Fibroblast of lung (primary cell): Measurements from ENCODE around the gene CFAP119. TPM values are rescaled to one million over a fixed set of nuclear protein-coding genes. Genes with fewer than 3 reads are reported as not detected.

Experiments used
- DNase-seq, 2 donors: peaks; one replicate each; pipeline versions ENCODE4 v3.0.0 to v3.0.0-alpha.2; 2010; ENCODE audit warnings: low read depth in 2 of 2
- H2AFZ ChIP-seq: 2 replicates; pipeline ENCODE4 v1.5.1; 2012; ENCODE audit warnings: low read length, control low read depth, inconsistent platforms
- H3K27ac ChIP-seq: 2 replicates; pipeline ENCODE4 v1.5.1; 2011; ENCODE audit warnings: low read length, control low read depth; ENCODE audit not compliant: insufficient read depth
- H3K27me3 ChIP-seq: 2 replicates; pipeline ENCODE4 v1.5.1; 2011; ENCODE audit warnings: mild to moderate bottlenecking, low read length; ENCODE audit not compliant: control insufficient read depth, insufficient read depth
- H3K36me3 ChIP-seq: 2 replicates; pipeline ENCODE4 v1.5.1; 2011; ENCODE audit warnings: low read length; ENCODE audit not compliant: control insufficient read depth, insufficient read depth
- H3K4me1 ChIP-seq: 2 replicates; pipeline ENCODE4 v1.5.1; 2011; ENCODE audit warnings: low read length; ENCODE audit not compliant: control insufficient read depth, insufficient read depth; ENCODE audit errors: extremely low read depth
- H3K4me2 ChIP-seq: 2 replicates; pipeline ENCODE4 v1.5.1; 2011; ENCODE audit warnings: low read length, control low read depth; ENCODE audit not compliant: insufficient read depth; ENCODE audit errors: extremely low read depth
- H3K4me3 ChIP-seq, 4 experiments: fragments of 200-600 bp in 1 of 4; sonication (generic) in 1 of 4; replicated peaks in 1 of 4; 2 replicates each; pipeline ENCODE4 v1.5.1; 2011 to 2016; ENCODE audit warnings: low read length in 4 of 4, low read depth in 3 of 4, mild to moderate bottlenecking in 3 of 4, control low read depth in 2 of 4, inconsistent platforms in 1 of 4, mixed read lengths in 1 of 4; ENCODE audit not compliant: insufficient read depth in 1 of 4; ENCODE audit errors: control extremely low read depth in 1 of 4
- H3K79me2 ChIP-seq: 2 replicates; pipeline ENCODE4 v1.5.1; 2012; ENCODE audit warnings: mild to moderate bottlenecking, low read length, inconsistent platforms; ENCODE audit not compliant: control insufficient read depth, insufficient read depth
- H3K9ac ChIP-seq: 2 replicates; pipeline ENCODE4 v1.5.1; 2011; ENCODE audit warnings: mild to moderate bottlenecking, low read length, control low read depth; ENCODE audit not compliant: insufficient read depth
- H3K9me3 ChIP-seq: 2 replicates; pipeline ENCODE4 v1.5.1; 2012; ENCODE audit warnings: low read depth, low read length; ENCODE audit not compliant: control insufficient read depth, insufficient read depth
- H4K20me1 ChIP-seq: 2 replicates; pipeline ENCODE4 v1.5.1; 2011; ENCODE audit warnings: low read length; ENCODE audit not compliant: control insufficient read depth, insufficient read depth; ENCODE audit errors: extremely low read depth
- CTCF ChIP-seq, 2 donors: IDR thresholded peaks in 1 of 2; conservative IDR thresholded peaks in 1 of 2; 1 replicate in 1 of 2; 2 replicates in 1 of 2; pipeline ENCODE4 v1.5.1; 2011 to 2012; ENCODE audit warnings: low read length in 2 of 2, control low read depth in 1 of 2, inconsistent platforms in 1 of 2, low read depth in 1 of 2, mild to moderate bottlenecking in 1 of 2
- EZH2 ChIP-seq: IDR thresholded peaks from 2 replicates; pipeline ENCODE4 v1.5.1; 2012; ENCODE audit warnings: low read length, control low read depth, mild to moderate bottlenecking; ENCODE audit errors: missing control alignments
- polyA plus RNA-seq, 2 donors: library from polyadenylated mRNA; depleted of rRNA in 1 of 2; stranded (reverse) in 1 of 2; unstranded in 1 of 2; fragments of >200 nt; gene quantifications; 2 replicates each; pipeline ENCODE4 v1.2.1, GENCODE V29; 2011 to 2012; ENCODE audit warnings: missing spikeins in 1 of 2
- total RNA-seq: library from RNA; depleted of rRNA; stranded (reverse); fragments of >200 nt; gene quantifications from 2 replicates; pipeline ENCODE4 v1.2.1, GENCODE V29; 2014

CFAP119 gene
- total and polyA plus RNA-seq, 2 donors (not counting 1 experiment from before 2014, with no cell fraction given): 1.3 to 1.5 TPM

- Histone ChIP-seq H3K4me3 (no peak overlapping the region), H3K36me3 (peaks cover 51% of the 10 kb centered on the region), H3K4me2 (no peak overlapping the region), H4K20me1 (no peaks in the 10 kb centered on the region), H3K27ac (no peak overlapping the region), H3K79me2 (peaks cover 8% of the 10 kb centered on the region), H2AFZ (no peak overlapping the region), H3K4me1 (peaks cover 3% of the 10 kb centered on the region), H3K27me3 (no peaks in the 10 kb centered on the region), H3K9ac (no peak overlapping the region), H3K9me3 (no peaks in the 10 kb centered on the region)
- DNase-seq: no peak
- TF ChIP-seq CTCF (conservative IDR thresholded peaks at IDR 0.05 in 1 of 2, IDR thresholded peaks at IDR 0.05 in 1 of 2; ENCODE audit: low read depth in 1 of 2, low read length in 2 of 2): no peak
Observed at GRCh38 chr16:30711712-30712111, 50.1 kb downstream of the CFAP119 start.

- Histone ChIP-seq H4K20me1 (no peaks in the 10 kb centered on the region), H2AFZ (no peak overlapping the region), H3K36me3 (peaks cover 54% of the 10 kb centered on the region), H3K79me2 (peaks cover 6% of the 10 kb centered on the region), H3K4me3 (no peak overlapping the region), H3K4me2 (no peak overlapping the region), H3K9ac (no peak overlapping the region), H3K4me1 (peaks cover 3% of the 10 kb centered on the region), H3K27me3 (no peaks in the 10 kb centered on the region), H3K9me3 (no peaks in the 10 kb centered on the region), H3K27ac (no peak overlapping the region)
- peak in 1 of 2 donors; percentile 56 for DNase-seq
- TF ChIP-seq CTCF (conservative IDR thresholded peaks at IDR 0.05 in 1 of 2, IDR thresholded peaks at IDR 0.05 in 1 of 2; ENCODE audit: low read depth in 1 of 2, low read length in 2 of 2) (no peak), EZH2 (no peak)
Observed at GRCh38 chr16:30710971-30711370, 50.9 kb downstream of the CFAP119 start.

Other genes with a start within 250 kb of the CFAP119 start
- gene ZNF768, start 235.5 kb downstream of the CFAP119 start, total RNA-seq: 21.8 and 23.9 TPM in 2 replicates
- 8.2 and 9.5 TPM in 2 replicates for gene ZNF768, start 235.5 kb downstream of the CFAP119 start, polyA plus RNA-seq
- 7.4 and 10.6 TPM in 2 replicates for gene ZNF747, start 227.2 kb downstream of the CFAP119 start, total RNA-seq
- gene ZNF747, start 227.2 kb downstream of the CFAP119 start, polyA plus RNA-seq: 3.9 and 4.4 TPM in 2 replicates
- gene ZNF764, start 203.7 kb downstream of the CFAP119 start, total RNA-seq: 3.1 TPM in 2 replicates
- gene ZNF764, start 203.7 kb downstream of the CFAP119 start, polyA plus RNA-seq: 2.4 and 2.6 TPM in 2 replicates
- gene ZNF688, start 190.3 kb downstream of the CFAP119 start, total RNA-seq: 10.3 and 12.9 TPM in 2 replicates
- gene ZNF688, start 190.3 kb downstream of the CFAP119 start, polyA plus RNA-seq: 3.0 and 3.1 TPM in 2 replicates
- gene ZNF785, start 176.4 kb downstream of the CFAP119 start, total RNA-seq: 6.6 and 8.7 TPM in 2 replicates
- 4.7 and 7.1 TPM in 2 replicates for gene ZNF785, start 176.4 kb downstream of the CFAP119 start, polyA plus RNA-seq
- gene ZNF689, start 151.7 kb downstream of the CFAP119 start, total RNA-seq: 4.6 and 6.1 TPM in 2 replicates
- 3.5 and 4.2 TPM in 2 replicates for gene ZNF689, start 151.7 kb downstream of the CFAP119 start, polyA plus RNA-seq
- 5.9 and 6.6 TPM in 2 replicates for gene PRR14, start 111.1 kb downstream of the CFAP119 start, total RNA-seq
- gene PRR14, start 111.1 kb downstream of the CFAP119 start, polyA plus RNA-seq: 2.5 and 4.7 TPM in 2 replicates
- gene FBRS, start 103.6 kb downstream of the CFAP119 start, total RNA-seq: 16.7 and 20.8 TPM in 2 replicates
- gene FBRS, start 103.6 kb downstream of the CFAP119 start, polyA plus RNA-seq: 5.5 and 8.2 TPM in 2 replicates
- gene SRCAP, start 62.9 kb downstream of the CFAP119 start, total RNA-seq: 11.3 and 14.2 TPM in 2 replicates
- 3.5 and 6.4 TPM in 2 replicates for gene SRCAP, start 62.9 kb downstream of the CFAP119 start, polyA plus RNA-seq
- gene PHKG2, start 13.6 kb downstream of the CFAP119 start, total RNA-seq: 11.8 and 15.4 TPM in 2 replicates
- 19.4 and 23.8 TPM in 2 replicates for gene PHKG2, start 13.6 kb downstream of the CFAP119 start, polyA plus RNA-seq
- gene RNF40, start 260 bp upstream of the CFAP119 start, total RNA-seq: 56.8 TPM in 2 replicates
- gene RNF40, start 260 bp upstream of the CFAP119 start, polyA plus RNA-seq: 42.0 and 68.2 TPM in 2 replicates
- gene ZNF629, start 25.1 kb upstream of the CFAP119 start, total RNA-seq: 6.4 and 7.3 TPM in 2 replicates
- 5.8 and 6.2 TPM in 2 replicates for gene ZNF629, start 25.1 kb upstream of the CFAP119 start, polyA plus RNA-seq
- 28.2 and 31.3 TPM in 2 replicates for gene BCL7C, start 132.0 kb upstream of the CFAP119 start, total RNA-seq
- 24.8 and 25.6 TPM in 2 replicates for gene BCL7C, start 132.0 kb upstream of the CFAP119 start, polyA plus RNA-seq
- 1.8 and 5.3 TPM in 2 replicates for gene CTF1, start 134.6 kb upstream of the CFAP119 start, total RNA-seq
- 8.8 and 9.8 TPM in 2 replicates for gene CTF1, start 134.6 kb upstream of the CFAP119 start, polyA plus RNA-seq
- gene FBXL19, start 161.5 kb upstream of the CFAP119 start, total RNA-seq: 13.1 and 14.5 TPM in 2 replicates
- 3.1 and 3.9 TPM in 2 replicates for gene FBXL19, start 161.5 kb upstream of the CFAP119 start, polyA plus RNA-seq
- gene ORAI3, start 187.0 kb upstream of the CFAP119 start, total RNA-seq: 44.2 and 74.1 TPM in 2 replicates
- gene ORAI3, start 187.0 kb upstream of the CFAP119 start, polyA plus RNA-seq: 24.6 and 41.1 TPM in 2 replicates
- 1.5 and 3.5 TPM in 2 replicates for gene SETD1A, start 195.7 kb upstream of the CFAP119 start, total RNA-seq
- 1.4 and 2.3 TPM in 2 replicates for gene SETD1A, start 195.7 kb upstream of the CFAP119 start, polyA plus RNA-seq
- 32.9 and 47.9 TPM in 2 replicates for gene HSD3B7, start 223.1 kb upstream of the CFAP119 start, total RNA-seq
- gene HSD3B7, start 223.1 kb upstream of the CFAP119 start, polyA plus RNA-seq: 13.2 and 15.9 TPM in 2 replicates
- gene STX1B, start 248.6 kb upstream of the CFAP119 start, total RNA-seq: 1.3 and 2.1 TPM in 2 replicates
- gene STX1B, start 248.6 kb upstream of the CFAP119 start, polyA plus RNA-seq: 1.3 and 4.2 TPM in 2 replicates